Fibroblast of the aortic adventitia (primary cell): ENCODE measurements around the gene NUAK2. TPM values are rescaled to one million over a fixed set of nuclear protein-coding genes. Genes with fewer than 3 reads are reported as not detected.
"Not testable (repeated sequence)": the region's sequence is repeated elsewhere in the genome, so short reads cannot be mapped to it uniquely, and the experiment has no call there.

Source experiments
- DNase-seq: peaks from one replicate; pipeline ENCODE4 v3.0.0-alpha.2; 2010; ENCODE audit warnings: low read depth
- H3K4me3 ChIP-seq: 2 replicates; pipeline ENCODE4 v1.5.1; 2011; ENCODE audit warnings: low read depth, mild to moderate bottlenecking, control low read depth, low read length, moderate library complexity
- CTCF ChIP-seq: IDR thresholded peaks from 2 replicates; pipeline ENCODE4 v1.5.1; 2011; ENCODE audit warnings: mild to moderate bottlenecking, low read length, control low read depth, inconsistent platforms; ENCODE audit not compliant: insufficient read depth
- total RNA-seq: library from RNA; depleted of rRNA; stranded (reverse); fragments of >200 nt; gene quantifications from 2 replicates; pipeline ENCODE4 v1.2.3, GENCODE V29; 2012; ENCODE audit warnings: low replicate concordance

NUAK2 gene
- total RNA-seq, 1 donor: 2.9 TPM

GRCh38 chr1:205303247-205303888 lies 18.2 kb downstream of the NUAK2 start:
- H3K4me3 ChIP-seq: no peak overlapping the region
- no peak for TF ChIP-seq CTCF
- DNase-seq: no peak

- peak; percentile 51 for DNase-seq
- no peak overlapping the region for H3K4me3 ChIP-seq
- no peak for TF ChIP-seq CTCF
Measured at GRCh38 chr1:205301842-205302588, 19.5 kb downstream of the NUAK2 start.

GRCh38 chr1:205301205-205301821 lies 20.2 kb downstream of the NUAK2 start:
- no peak overlapping the region for H3K4me3 ChIP-seq
- DNase-seq: peak; percentile 95
- no peak for TF ChIP-seq CTCF

GRCh38 chr1:205300149-205300548 lies 21.4 kb downstream of the NUAK2 start:
- no peak for TF ChIP-seq CTCF
- H3K4me3 ChIP-seq: no peak overlapping the region
- no peak for DNase-seq

- no peak overlapping the region for H3K4me3 ChIP-seq
- no peak for TF ChIP-seq CTCF
- peak; percentile 97 for DNase-seq
Measured at GRCh38 chr1:205298191-205298994, 23.2 kb downstream of the NUAK2 start.

GRCh38 chr1:205297546-205298177 lies 23.9 kb downstream of the NUAK2 start:
- not testable (repeated sequence) for H3K4me3 ChIP-seq

More at GRCh38 chr1:205297546-205298177, 23.9 kb downstream of the NUAK2 start:
- not testable (repeated sequence) for DNase-seq
